ENCODE measurements around the gene EVX1.

Gene EVX1

DNA sequence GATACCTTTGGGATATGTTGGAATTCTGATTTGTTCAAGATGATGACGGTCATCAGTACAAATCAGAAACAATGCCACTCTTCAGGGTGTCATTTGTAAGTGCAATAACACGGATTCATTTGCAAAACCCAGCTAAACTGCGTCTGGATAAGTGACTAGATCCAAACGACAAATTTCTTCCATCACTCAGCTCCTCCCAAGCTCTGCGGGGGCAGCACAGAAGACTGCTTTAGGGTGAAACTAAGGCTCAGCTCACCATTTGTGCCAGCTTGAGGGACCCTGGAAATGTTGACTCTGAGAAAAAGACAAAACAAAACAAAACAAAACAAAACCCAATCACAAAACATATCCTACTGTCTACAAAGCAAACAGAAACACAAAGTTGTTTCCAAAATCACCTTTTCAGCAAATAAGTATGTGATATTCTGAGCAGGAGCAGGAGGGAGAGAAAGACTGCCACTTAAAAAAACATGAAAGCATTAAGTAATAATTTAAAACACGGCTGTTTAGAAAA, 8.0 kb downstream of the EVX1 start:
- DNase-seq: no peak

DNA sequence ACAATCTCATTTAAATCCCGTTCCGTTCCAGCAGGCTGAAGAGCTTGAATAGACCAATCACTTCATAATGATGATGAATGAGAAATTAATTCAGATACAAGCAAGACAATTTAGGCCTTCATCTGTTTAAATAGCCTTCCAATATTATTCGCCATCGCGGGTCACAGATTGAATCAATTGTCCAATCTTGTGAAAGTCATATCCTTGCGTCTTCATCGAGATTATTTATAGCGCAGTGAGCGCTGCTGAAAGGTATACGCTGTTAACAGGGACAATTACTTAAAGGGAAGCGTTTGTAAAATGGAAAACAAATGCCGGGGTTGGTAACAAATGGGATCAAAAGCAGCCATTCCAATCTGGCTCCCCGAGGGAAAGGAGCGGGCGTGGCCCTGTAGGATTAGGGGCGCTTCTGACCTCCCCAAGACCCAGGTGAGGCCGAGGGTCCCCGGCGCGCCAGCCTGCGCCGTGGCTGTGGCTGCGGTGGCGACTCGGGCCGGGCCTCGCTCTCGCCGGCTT, 8.6 kb downstream of the EVX1 start:
- DNase-seq: no peak

DNA sequence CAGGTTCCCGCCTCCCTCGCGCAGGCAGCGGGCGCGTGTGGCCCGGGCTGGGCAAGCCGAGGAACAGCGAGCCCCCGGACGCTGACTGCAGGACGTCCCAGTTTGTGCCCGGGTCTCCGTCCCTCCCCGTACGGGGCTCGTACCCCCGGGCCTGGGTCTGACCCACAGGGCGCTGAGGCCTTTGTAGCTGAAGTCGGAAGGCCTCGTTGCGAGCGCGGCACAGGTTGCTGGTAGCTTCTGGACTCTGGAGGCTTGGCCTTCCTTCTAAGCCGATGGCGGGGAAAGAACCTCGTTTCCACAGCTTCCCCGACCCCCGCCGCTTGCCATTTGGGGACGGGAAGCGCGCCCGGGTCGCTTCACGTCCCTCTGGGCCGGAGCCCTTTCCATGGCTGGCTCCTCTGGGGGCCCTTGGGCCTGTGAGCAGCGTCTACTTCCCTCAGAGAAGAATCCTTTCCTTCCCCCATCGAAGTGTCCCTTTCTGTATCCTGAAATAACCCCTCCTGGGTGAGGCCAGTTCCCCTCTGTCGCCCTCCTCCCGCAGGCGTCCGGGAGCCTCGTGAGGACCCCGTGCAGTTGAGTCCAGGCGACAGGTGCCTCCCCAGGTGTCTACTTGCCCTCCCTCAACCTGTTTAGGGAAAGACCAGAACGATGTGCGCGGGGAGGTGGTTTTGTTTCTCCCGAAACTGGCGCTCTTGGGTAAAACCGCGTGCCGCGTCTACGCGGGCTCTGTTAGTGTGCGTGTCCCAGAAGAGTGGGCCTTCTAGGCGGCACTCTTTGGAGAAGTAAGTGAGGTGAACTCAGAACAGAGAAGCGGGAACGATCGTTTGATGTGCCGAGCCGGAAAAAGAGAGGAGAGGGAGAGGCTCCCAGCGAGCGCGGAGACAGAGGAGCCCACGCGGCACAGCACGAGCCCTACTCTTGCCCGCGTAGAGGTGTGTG, 9.3 kb downstream of the EVX1 start:
- DNase-seq: no peak

DNA sequence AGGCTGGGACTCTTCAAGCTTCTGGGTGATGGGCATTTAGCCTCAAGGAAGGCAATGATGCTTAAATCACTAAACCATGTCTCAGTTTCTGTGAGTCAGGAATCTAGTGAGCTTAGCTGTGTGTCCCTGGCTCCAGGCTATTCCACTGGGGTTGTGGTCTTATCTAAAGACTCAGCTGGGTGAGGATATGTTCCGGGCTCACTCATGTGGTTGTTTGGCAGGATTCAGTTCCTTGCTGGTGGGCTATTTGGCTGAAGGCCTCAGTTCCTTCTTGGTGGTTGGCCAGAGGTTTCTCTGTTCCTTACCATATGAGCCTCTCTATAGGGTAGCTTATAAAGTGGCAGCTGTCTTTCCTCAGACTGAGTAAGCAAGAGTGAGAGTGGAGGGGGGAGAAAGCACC, 12.0 kb downstream of the EVX1 start:
- no peak for DNase-seq

DNA sequence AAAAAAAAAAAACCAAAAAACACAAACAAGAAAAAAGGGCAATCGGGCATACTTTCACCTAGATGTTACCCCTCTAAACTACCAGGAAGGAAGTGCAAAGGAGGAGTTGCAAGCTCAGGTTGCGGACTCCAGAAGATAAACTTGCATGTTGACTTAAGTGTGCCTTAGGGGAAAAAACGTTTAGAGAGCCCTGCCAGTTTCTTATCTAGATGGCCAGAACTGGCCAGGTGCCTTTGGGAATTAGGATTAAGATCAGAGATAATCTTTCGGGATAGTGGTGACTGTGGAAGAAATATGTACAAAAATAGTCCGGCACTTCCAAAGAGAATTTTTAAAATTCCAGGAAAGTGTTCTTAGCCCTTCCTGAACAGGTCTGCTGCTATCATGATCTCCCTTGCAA, 17.6 kb downstream of the EVX1 start:
- DNase-seq: no peak

DNA sequence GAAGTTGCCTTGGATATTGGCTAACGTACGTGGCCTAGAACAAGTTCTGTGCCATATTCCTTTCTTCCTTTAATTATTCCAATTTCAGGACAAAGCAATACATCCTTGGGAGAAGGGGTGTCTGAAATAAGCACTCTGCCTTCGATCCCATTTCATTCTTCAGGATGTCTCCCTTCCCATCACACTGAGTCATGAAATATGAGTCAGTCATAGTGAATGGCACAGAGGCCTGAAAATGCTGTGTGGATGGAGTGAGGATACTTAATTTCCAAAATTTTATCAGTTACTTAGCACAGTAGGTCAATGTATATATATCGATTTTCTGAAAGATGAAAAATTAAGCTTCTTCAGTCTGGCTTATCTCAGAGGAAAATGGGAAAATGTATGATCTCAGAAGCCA, 19.5 kb downstream of the EVX1 start:
- no peak for DNase-seq

DNA sequence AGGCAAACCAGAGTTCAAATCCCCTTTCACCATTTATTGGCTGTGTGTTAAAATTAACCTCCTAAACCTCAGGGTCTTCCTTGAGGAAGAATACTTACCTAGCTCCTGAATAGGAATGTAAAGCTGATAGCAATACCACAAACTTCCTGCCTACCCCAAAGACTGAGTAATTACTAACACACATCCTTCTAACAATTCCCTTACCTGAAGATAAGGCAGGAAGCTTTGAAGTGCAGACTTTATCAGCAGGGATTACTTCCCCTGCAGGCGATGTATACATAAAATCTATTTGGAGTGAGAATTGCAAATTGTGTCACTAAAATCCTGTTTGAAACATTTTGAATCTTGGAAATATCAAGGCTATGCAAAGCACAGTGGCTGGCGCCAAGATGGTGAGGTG, 21.2 kb downstream of the EVX1 start:
- DNase-seq: no peak

DNA sequence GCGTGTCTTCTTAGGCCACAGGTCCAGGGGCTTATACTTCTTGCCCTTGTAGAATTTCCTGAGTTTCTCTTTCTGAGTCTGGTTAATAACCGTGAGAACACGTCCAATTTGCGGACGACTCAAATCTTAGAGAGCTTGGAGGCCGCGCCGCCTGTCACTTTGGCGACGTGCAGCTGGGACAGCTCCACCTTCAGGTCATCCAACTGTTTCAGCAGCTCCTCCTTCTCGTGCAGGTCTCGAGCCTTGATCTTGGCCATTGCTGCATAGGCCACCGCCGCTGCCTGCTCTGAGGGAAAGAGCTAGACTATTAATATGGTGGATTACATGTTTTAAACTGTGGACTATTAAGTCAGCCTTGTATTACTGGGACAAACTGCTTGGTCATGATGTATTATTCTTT, 26.9 kb downstream of the EVX1 start:
- DNase-seq: no peak

DNA sequence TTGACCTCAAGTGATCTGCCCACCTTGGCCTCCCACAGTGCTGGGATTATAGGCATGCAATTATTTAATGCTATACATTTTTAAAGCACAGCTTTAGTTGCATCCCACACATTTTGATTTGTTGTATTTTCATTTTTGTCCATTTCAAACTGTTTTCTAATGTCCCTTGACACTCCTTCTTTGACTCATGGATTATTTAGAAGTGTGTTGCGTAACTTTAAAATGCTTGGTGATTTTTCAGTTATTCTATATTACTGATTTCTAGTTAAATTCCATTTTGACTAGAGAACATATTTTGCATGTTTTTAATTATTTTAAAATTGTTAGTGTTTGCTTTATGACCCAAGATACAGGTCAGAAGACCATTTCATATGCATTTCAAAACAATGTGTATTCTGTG, 28.8 kb downstream of the EVX1 start:
- no peak for DNase-seq

DNA sequence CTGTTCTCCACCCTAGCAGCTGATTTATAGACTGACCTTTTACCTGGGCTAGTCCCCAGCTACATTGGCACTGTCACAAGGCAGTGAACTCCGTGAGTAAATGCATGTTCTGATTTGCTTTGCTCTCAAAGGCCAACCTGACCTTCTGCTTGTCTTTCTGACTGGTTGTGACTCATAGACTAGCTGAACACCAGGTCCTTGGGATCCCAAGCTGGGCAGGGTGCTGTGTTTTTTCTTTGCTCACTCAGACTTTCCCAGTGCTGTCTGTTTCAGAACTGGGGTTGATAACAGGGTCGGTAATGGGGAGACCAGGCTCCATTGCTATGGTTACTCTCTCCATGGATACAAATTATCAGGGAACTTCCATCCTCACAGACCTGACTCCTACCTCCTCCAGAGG, 35.0 kb downstream of the EVX1 start:
- DNase-seq: no peak

DNA sequence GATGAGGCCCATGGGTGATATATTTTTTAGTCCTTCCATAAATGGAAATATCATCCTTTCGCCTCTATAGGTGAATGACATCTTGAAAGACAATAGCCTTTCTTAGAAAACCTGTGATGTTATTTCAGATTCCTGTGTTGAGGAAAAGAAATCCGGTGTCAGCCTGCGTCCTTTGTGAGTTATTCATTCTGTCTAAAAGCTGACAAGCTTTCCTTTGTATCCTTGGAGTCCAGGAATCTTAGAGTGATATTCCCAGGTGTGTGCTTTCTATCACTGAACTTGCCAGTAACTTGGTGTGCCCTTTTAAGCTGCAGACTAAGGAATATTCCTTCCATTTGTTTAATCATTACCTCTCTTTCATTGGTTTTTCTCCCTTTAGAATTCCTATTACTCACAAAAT, 41.0 kb downstream of the EVX1 start:
- DNase-seq: no peak

DNA sequence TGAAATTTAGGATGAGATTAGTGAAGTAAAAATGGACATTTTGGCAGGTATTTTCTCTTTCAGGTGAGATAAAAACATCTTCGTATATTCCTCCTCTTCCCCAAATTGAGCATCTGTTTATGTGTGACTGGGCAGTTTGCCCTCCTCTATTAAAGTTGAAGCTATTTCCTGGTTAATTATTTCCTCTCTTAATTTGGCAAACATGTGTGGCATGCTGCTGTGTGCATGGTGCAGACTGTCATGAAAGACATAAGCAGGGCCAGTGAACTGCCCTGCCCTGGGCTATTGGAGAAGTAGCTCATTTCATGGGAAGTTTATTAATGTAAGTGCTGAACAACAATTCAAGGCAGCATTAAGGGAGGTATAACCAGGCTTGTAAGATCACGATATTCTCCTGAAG, 52.6 kb downstream of the EVX1 start:
- no peak for DNase-seq

DNA sequence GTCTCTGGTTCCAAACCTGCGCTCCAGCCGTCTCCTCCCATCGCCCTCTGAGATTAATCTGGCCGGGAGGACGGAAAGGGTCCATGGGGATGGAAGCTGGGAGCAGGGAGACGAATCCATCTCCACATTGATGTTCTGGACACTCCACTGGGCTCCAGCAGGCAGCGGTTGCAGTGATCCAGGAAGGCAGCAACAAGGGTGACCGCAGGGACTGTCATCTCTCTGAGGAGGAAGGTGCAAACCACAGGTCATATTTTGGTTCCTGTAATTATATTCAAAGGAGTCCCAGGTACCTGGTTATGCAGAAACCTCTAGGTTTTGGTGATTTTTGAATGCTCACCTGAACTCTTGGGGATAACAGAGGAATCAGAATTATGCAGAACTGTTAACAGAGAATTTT, 54.8 kb downstream of the EVX1 start:
- no peak for DNase-seq

Data from stimulated activated CD4-positive, alpha-beta T cell treated with anti-CD3 and anti-CD28 coated beads, Interleukin-4, amount 100 ng/mL, for 24 hours (primary cell).